CD4-positive, alpha-beta T cell treated with Interleukin-10 for 1 hour (primary cell): ENCODE data around the gene CEACAM16.
"Not testable (repeated sequence)": the region's sequence is repeated elsewhere in the genome, so short reads cannot be mapped to it uniquely, and the experiment has no call there.

Experiments used
- DNase-seq: peaks from one replicate; pipeline ENCODE4 v3.0.0-alpha.2; 2020

The CEACAM16 gene

DNA sequence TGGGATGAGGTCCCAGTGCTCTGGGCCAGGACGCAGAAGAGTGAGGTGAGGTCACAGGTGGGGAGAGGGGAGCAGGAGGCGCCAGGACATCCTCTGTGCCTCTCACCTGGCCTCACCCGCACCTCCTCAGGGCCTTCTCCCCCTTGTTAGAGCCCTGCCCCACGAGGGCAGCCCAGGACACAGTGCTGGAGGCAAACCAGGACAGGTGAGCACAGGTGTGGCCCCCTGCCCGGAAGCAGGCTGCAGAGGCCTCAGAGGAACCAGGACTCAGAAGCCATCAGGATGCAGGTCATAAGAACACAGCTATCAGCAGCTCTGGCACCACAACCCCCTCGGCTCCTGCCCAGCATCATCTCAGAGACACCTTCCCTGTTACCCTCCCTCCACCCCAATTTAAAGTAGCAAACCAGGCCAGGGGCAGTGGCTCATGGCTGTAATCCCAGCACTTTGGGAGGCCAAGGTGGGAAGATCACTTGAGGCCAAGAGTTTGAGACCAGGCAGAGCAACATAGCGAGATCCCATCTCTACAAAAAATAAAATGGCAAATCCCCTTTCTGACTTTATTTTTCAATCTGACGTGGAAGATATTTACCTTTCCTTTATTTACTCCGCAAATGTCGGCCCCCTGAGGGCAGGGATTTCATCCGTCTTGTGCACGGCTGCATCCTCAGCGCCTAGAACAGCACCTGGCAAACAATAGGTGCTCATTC, at the start of gene CEACAM16:
CEACAM16 (plus strand) TSS at position 660 of the 710 bp plus-strand sequence. CDS start 2,306 bp downstream, outside the sequence.
- no peak for DNase-seq

- DNase-seq, result no peak
Measured at GRCh38 chr19:44649578-44650145, 49.3 kb upstream of the CEACAM16 start.

GRCh38 chr19:44653343-44653742, 45.6 kb upstream of the CEACAM16 start:
- DNase-seq, result no peak

DNA sequence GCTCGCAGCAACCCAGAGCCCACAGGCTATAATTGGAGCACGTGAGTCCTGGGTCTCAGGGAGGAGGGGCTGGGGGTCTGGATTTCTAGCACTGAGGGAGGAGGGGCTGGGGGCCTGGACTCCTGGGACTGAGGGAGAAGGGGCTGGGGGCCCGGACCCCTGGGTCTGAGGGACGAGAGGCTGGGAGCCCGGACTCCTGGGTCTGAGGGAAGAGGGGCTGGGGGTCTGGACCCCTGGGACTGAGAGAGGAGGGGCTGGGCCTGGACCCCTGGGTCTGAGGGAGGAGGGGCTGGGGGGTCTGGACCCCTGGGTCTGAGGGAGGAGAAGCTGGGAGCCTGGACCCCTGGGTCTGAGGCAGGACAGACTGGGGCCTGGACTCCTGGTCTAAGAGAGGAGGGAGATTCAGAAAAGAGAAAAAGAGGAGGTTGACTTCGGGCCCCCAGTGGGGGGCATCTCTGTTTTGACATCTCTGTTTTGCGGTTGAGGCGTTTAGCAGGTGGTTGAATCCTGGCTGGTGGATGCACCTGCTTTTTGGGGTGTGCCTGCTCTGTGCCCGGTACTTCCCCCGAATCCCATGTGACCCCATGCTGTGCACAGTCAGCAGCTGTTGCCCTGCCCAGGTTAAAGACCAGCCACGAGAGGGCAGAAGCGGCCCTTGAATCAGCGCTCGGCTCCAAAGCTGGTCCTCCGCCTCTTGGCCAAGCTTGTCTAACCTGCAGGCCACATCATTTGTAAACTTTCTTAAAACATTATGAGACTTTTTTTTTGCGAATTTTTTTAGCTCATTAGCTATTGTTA, 44.8 kb upstream of the CEACAM16 start:
- DNase-seq, result peak; percentile 80

GRCh38 chr19:44657211-44657921, 41.6 kb upstream of the CEACAM16 start:
- peak; percentile 63 for DNase-seq

GRCh38 chr19:44658069-44658733, 40.8 kb upstream of the CEACAM16 start:
- no peak for DNase-seq

- DNase-seq, result no peak
Measured at GRCh38 chr19:44660081-44660480, 38.9 kb upstream of the CEACAM16 start.

GRCh38 chr19:44661205-44661604, 37.7 kb upstream of the CEACAM16 start:
- DNase-seq, result no peak

- no peak for DNase-seq
Measured at GRCh38 chr19:44661904-44662303, 37.0 kb upstream of the CEACAM16 start.

DNA sequence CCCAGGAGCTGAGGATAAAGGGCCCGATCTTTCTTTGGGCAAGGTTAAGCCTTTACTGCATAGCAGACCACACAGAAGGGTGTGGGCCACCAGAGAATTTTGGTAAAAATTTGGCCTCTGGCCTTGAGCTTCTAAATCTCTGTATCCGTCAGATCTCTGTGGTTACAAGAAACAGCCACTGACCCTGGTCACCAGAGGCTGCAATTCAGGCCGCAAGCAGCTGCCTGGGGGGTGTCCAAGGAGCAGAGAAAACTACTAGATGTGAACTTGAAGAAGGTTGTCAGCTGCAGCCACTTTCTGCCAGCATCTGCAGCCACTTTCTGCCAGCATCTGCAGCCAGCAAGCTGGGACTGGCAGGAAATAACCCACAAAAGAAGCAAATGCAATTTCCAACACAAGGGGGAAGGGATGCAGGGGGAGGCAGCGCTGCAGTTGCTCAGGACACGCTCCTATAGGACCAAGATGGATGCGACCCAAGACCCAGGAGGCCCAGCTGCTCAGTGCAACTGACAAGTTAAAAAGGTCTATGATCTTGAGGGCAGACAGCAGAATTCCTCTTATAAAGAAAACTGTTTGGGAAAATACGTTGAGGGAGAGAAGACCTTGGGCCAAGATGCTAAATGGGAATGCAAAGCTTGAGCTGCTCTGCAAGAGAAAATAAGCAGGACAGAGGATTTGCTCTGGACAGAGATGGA, 36.1 kb upstream of the CEACAM16 start:
- no peak for DNase-seq

DNA sequence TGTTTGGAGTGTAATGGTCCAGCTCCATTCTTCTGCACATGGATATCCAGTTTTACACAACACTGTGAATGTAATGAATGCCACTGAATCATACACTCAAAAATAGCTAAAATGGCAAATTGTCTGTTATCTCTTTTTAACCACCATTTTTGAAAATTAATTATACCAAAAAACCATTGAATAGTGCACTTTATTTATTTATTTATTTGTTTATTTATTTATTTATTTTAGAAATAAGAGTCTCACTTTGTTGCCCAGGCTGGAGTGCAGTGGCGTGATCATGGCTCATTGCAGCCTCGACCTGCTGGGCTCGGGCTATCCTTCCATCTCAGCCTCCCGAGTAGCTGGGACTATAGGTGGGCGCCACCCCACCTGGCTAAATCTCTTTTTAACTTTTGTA, 35.0 kb upstream of the CEACAM16 start:
- DNase-seq, result no peak

DNA sequence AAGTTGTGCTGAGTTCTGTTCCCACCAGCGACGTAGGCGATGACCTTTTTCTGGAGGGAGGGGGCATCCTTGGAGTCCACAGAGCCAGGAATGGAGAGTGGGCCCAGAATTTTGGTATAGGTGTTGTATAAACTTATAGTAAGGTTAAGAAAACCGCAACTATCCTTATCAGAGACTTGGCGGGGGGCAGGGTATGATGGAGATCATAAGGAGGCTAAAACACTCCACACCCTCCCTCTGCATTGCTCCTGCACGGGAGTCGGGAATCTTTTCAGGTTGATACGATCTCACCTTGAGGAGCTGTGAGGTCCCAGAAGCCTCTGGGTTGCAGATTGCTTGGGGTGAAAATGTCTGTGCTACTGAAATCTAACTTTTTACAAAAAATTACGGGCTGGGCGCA, 34.0 kb upstream of the CEACAM16 start:
- DNase-seq, result no peak

GRCh38 chr19:44666852-44667556, 31.9 kb upstream of the CEACAM16 start:
- DNase-seq, result no peak

GRCh38 chr19:44668985-44669764, 29.8 kb upstream of the CEACAM16 start:
- DNase-seq, result no peak

DNA sequence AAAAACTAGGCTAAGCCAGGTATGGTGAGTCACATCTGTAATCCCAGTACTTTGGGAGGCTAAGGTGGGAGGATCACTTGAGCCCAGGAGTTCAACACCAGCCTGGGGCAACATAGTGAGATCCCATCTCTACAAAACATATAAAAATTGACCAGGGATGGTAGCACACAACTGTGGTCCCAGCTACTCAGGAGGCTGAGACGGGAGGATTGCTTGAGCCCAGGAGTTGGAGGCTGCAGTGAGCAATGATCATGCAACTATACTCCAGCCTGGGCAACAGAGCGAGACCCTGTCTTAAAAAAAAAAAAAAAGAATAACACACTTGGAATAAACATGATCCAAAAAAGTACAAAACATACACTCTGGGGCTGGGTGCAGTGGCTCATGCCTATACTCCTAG, 28.9 kb upstream of the CEACAM16 start:
- DNase-seq, result not testable (repeated sequence)

GRCh38 chr19:44671400-44671799, 27.6 kb upstream of the CEACAM16 start, which contains the start of gene CEACAM19:
TSS of gene CEACAM19 (plus strand) at chr19:44671482. CDS start at chr19:44671932, 450 bp downstream.
- DNase-seq, result no peak

- no peak for DNase-seq
Measured at GRCh38 chr19:44672226-44672625, 26.7 kb upstream of the CEACAM16 start.

- DNase-seq, result no peak
Measured at GRCh38 chr19:44673510-44673909, 25.4 kb upstream of the CEACAM16 start.

DNA sequence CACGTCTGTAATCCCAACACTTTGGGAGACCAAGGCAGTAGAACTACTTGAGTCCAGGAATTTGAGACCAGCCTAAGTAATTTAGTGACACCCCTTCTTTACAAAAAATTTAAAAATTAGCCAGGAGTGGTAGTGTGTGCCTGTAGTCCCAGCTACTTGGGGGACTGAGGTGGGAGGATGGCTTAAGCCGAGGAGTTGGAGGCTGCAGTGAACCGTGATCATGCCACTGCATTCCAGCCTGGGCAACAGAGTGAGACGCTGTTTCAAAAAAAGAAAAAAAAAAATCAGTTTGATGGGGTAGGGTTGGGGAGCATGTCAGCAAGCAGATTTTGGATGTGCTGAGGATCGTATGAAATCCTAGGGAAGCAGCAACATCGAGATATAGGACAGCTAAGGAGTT, 23.4 kb upstream of the CEACAM16 start:
- no peak for DNase-seq

- DNase-seq, result no peak
Measured at GRCh38 chr19:44677019-44677811, 21.7 kb upstream of the CEACAM16 start.
